GM12878 (cell line): Measurements from ENCODE around the gene LMOD1. TPM values are rescaled to one million over a fixed set of nuclear protein-coding genes. Genes with fewer than 3 reads are reported as not detected.

Experiments used
- ATAC-seq: fragments of 200-7000 bp; cut with Tn5 transposase; 3 replicates; pipeline ENCODE4 v1.9.1; 2020; ENCODE audit warnings: mild to moderate bottlenecking, moderate library complexity
- BruUV-seq: library from RNA; stranded (reverse); fragments of 400-500 nt; replicated peaks from 2 replicates; lab custom pipeline; 2021; lab: Mats Ljungman, UMichigan
- CTCF ChIA-PET: fragments of 300-600 bp; sonication (Branson Sonifier 250); formaldehyde crosslinking; extraction: SDS; loops from one replicate; lab custom pipeline; 2021; ENCODE audit warnings: inconsistent platforms; lab: Yijun Ruan, JAX
- POLR2A ChIA-PET: fragments of 350-600 bp; formaldehyde crosslinking; extraction: SDS; loops from one replicate; lab custom pipeline; 2021; ENCODE audit warnings: inconsistent platforms; lab: Charles Lee
- RAD21 ChIA-PET: fragments of 300-600 bp; sonication (Branson Sonifier 250); formaldehyde crosslinking; loops from one replicate; lab custom pipeline; 2023; ENCODE audit warnings: antibody characterized with exemption; ENCODE audit not compliant: unreplicated experiment; lab: Charles Lee
- SMC1A ChIA-PET: fragments of 300-600 bp; sonication (Branson Sonifier 250); formaldehyde crosslinking; loops from one replicate; lab custom pipeline; 2023; ENCODE audit not compliant: unreplicated experiment, uncharacterized antibody; lab: Charles Lee
- DNase-seq: peaks from one replicate; pipeline ENCODE4 v3.0.0-alpha.2; 2011; ENCODE audit warnings: low read depth, low spot score
- FAIRE-seq: peaks from 3 replicates; lab custom pipeline; 2011; peaks lifted over from hg19 to GRCh38; lab: Jason Lieb, UNC
- H2AFZ ChIP-seq: 2 replicates; pipeline ENCODE4 v1.6.0; 2011; ENCODE audit warnings: low read depth, low read length, control low read depth; ENCODE audit not compliant: control insufficient read depth
- H3K27ac ChIP-seq: 2 replicates; pipeline ENCODE4 v1.5.1; 2011; ENCODE audit warnings: control low read depth; ENCODE audit not compliant: control insufficient read depth, insufficient read depth
- H3K27me3 ChIP-seq, 2 experiments: replicated peaks in 1 of 2; 2 replicates each; pipeline versions ENCODE4 v1.6.0 to v1.6.1; 2011; ENCODE audit warnings: low read length in 1 of 2; ENCODE audit not compliant: control insufficient read depth in 2 of 2, insufficient read depth in 2 of 2
- H3K36me3 ChIP-seq, 2 experiments: 2 replicates each; pipeline ENCODE4 v1.5.1; 2011; ENCODE audit warnings: low read length in 1 of 2; ENCODE audit not compliant: control insufficient read depth in 2 of 2, insufficient read depth in 2 of 2
- H3K4me1 ChIP-seq: 2 replicates; pipeline ENCODE4 v1.6.1; 2011; ENCODE audit warnings: mild to moderate bottlenecking, low read length, moderate library complexity, mixed read lengths; ENCODE audit not compliant: control insufficient read depth, insufficient read depth
- H3K4me2 ChIP-seq: 2 replicates; pipeline ENCODE4 v1.6.0; 2011; ENCODE audit warnings: control low read depth; ENCODE audit not compliant: control insufficient read depth, insufficient read depth
- H3K4me3 ChIP-seq: fragments of 200-600 bp; sonication (generic); 2 replicates; pipeline ENCODE4 v1.5.1; 2016
- H3K79me2 ChIP-seq: 2 replicates; pipeline ENCODE4 v1.6.0; 2011; ENCODE audit warnings: low read length; ENCODE audit not compliant: control insufficient read depth, insufficient read depth
- H3K9ac ChIP-seq: 2 replicates; pipeline ENCODE4 v1.8.0; 2011; ENCODE audit warnings: low read length, control low read depth, mixed read lengths; ENCODE audit not compliant: control insufficient read depth, insufficient read depth
- H3K9me3 ChIP-seq: replicated peaks from 3 replicates; pipeline ENCODE4 v1.5.1; 2011; ENCODE audit warnings: mild to moderate bottlenecking, low read length; ENCODE audit not compliant: control insufficient read depth, insufficient read depth
- H4K20me1 ChIP-seq: 2 replicates; pipeline ENCODE4 v1.6.0; 2011; ENCODE audit not compliant: control insufficient read depth, insufficient read depth
- ESRRA ChIP-seq: IDR thresholded peaks from 2 replicates; pipeline ENCODE4 v1.6.1; 2012; ENCODE audit warnings: mild to moderate bottlenecking, low read length, improper control_type of control experiment
- GABPA ChIP-seq: IDR thresholded peaks from 2 replicates; pipeline ENCODE4 v1.6.1; 2014; ENCODE audit warnings: antibody characterized with exemption, low read depth, mild to moderate bottlenecking, inconsistent platforms
- JUNB ChIP-seq: IDR thresholded peaks from 2 replicates; pipeline ENCODE4 v1.6.1; 2016; ENCODE audit warnings: antibody characterized with exemption, mild to moderate bottlenecking
- KLF5 ChIP-seq: fragments of 450-650 bp; IDR thresholded peaks from 2 replicates; pipeline ENCODE4 v1.6.1; 2014; ENCODE audit warnings: mild to moderate bottlenecking; ENCODE audit not compliant: partially characterized antibody
- NBN ChIP-seq: fragments of 450-650 bp; IDR thresholded peaks from 2 replicates; pipeline ENCODE4 v1.6.1; 2016
- POLR2AphosphoS5 ChIP-seq: IDR thresholded peaks from 2 replicates; pipeline ENCODE4 v1.6.1; 2011; ENCODE audit warnings: mild to moderate bottlenecking, low read length, inconsistent platforms
- STAT1 ChIP-seq: fragments of 450-650 bp; conservative IDR thresholded peaks from 2 replicates; pipeline ENCODE4 v1.6.1; 2014; ENCODE audit warnings: antibody characterized with exemption, mild to moderate bottlenecking
- TCF3 ChIP-seq: IDR thresholded peaks from 2 replicates; pipeline ENCODE4 v1.6.1; 2012; ENCODE audit warnings: low read depth, mild to moderate bottlenecking, low read length, borderline replicate concordance; ENCODE audit not compliant: insufficient read depth
- WGBS: methylation state at CpG from one replicate; pipeline ENCODE4 v1.1.6; 2016; ENCODE audit warnings: low lambda C conversion rate; ENCODE audit not compliant: insufficient replicate concordance, insufficient coverage; ENCODE audit errors: missing lambda C conversion rate; 5-methylcytosine and 5-hydroxymethylcytosine counted together
- in situ Hi-C: fragments of 300-500 bp; cut with MboI; formaldehyde crosslinking; loops from 9 replicates; pipeline ENCODE4 v1.14.3; 2018; ENCODE audit warnings: mixed read lengths
- intact Hi-C: fragments of 100-400 bp; cut with micrococcal nuclease; formaldehyde crosslinking; loops from one replicate; pipeline ENCODE4 v1.14.2; 2022; ENCODE audit not compliant: unreplicated experiment
- polyA plus RNA-seq, 11 experiments: library from polyadenylated mRNA; depleted of rRNA in 4 of 11; unstranded in 6 of 11; stranded (reverse) in 5 of 11; fragments of >200 nt; fragmentation: Nextera tagmentation in 4 of 11; fragmentation: Illumina TruSeq in 1 of 11; extraction: Ambion mirVana in 4 of 11; extraction: Trizol in 1 of 11; gene quantifications; 1 replicate in 1 of 11; 2 replicates in 10 of 11; pipeline versions ENCODE4 v1.2.1 to v1.2.3, GENCODE V29; 2011 to 2016; ENCODE audit warnings: inconsistent platforms in 2 of 11, missing spikeins in 2 of 11, low read depth in 1 of 11
- total RNA-seq, 4 experiments: library from RNA; depleted of rRNA in 3 of 4; stranded (reverse); fragments of >200 nt in 3 of 4; fragmentation: Illumina TruSeq in 1 of 4; extraction: Trizol in 1 of 4; gene quantifications; 2 replicates each; pipeline versions ENCODE4 v1.2.1 to v1.2.3, GENCODE V29; 2013 to 2021
- TF ChIP-seq, protein P1 (sequence below): fragments of 450-650 bp; IDR thresholded peaks from 2 replicates; pipeline ENCODE4 v1.6.1; 2018; ENCODE audit warnings: mild to moderate bottlenecking, low read depth, moderate library complexity; ENCODE audit not compliant: partially characterized antibody
- TF ChIP-seq, protein P2 (sequence below): fragments of 450-650 bp; IDR thresholded peaks from 2 replicates; pipeline ENCODE4 v1.6.1; 2017; ENCODE audit warnings: mild to moderate bottlenecking

Gene LMOD1
- total and polyA plus RNA-seq, 10 of the 15 experiments (the other 5 are each of a cell fraction or from before 2014, with no cell fraction given) = 0.15 TPM; not detected in 9

DNA sequence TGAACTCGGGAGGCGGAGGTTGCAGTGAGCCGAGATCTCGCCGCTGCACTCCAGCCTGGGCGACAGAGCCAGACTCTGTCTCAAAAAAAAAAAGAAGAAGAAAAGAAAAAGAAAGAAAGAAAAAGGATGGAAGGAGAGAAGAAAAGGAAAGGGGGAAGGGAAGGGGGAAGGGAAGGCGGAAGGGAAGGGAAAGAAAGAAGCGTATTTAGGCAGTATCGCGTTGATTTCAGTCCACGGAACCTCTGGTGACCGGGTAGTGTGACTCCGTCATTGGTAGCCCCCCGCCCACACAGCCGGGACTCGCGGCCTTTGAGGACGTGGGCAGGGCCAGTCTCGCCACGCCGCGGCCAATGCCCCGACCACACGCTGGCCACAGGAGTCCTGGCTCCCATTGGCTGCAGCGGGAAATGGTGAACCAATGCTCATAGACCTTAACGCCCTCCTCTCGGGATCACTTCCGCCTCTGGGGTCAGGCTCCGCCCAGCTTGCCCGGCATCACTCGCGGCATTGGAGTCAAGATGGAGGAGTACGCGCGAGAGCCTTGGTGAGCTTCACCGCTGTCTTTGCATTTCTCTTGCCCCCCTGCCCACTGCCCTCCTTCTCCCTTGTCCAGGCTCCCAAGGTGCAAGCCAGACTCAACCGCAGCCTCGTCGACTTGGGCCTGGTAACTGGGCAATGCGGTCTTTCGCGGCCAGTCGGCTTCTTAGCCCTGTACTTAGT, 8.8 kb upstream of the LMOD1 start, which contains the start of gene TIMM17A (continued):
- TF ChIP-seq TCF3 = no peak
- TF ChIP-seq, protein P1, sequence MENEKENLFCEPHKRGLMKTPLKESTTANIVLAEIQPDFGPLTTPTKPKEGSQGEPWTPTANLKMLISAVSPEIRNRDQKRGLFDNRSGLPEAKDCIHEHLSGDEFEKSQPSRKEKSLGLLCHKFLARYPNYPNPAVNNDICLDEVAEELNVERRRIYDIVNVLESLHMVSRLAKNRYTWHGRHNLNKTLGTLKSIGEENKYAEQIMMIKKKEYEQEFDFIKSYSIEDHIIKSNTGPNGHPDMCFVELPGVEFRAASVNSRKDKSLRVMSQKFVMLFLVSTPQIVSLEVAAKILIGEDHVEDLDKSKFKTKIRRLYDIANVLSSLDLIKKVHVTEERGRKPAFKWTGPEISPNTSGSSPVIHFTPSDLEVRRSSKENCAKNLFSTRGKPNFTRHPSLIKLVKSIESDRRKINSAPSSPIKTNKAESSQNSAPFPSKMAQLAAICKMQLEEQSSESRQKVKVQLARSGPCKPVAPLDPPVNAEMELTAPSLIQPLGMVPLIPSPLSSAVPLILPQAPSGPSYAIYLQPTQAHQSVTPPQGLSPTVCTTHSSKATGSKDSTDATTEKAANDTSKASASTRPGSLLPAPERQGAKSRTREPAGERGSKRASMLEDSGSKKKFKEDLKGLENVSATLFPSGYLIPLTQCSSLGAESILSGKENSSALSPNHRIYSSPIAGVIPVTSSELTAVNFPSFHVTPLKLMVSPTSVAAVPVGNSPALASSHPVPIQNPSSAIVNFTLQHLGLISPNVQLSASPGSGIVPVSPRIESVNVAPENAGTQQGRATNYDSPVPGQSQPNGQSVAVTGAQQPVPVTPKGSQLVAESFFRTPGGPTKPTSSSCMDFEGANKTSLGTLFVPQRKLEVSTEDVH = no peak
- TF ChIP-seq GABPA = peak; percentile 85

DNA sequence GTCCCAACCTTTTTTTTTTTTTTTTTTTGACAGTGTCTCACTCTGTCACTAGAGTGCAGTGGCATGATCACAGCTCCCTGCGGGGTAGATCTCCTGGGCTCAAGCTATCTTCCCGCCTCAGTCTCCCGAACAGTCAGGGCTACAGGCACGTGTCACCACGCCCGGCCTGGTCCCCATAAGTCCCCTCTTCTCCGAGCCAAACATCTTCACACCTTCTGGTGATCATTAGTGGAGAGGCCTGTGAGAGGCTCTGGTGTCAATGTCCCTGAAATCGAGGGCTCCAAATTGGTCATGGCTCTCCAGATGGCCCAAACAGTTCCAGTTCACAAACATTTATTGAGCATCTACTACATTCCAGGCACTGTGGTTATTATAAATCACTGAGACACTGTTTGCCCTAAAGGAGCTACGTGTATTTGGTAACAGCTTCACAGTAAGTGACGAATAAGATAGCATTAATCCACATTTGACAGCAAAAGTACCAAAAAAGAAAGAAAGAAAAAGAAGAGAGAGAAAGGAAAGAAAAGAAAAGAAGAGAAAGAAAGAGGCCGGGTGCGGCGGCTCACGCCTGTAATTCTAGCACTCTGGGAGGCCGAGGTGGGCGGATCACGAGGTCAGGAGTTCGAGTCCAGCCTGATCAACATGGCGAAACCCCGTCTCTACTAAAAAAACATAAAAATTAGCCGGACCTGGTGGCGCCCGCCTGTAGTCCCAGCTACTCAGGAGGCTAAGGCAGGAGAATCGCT, 8.1 kb upstream of the LMOD1 start:
- in situ Hi-C loops (no loop called here), intact Hi-C loops (loop anchor here (2.0 kb wide), 1 partner anchor 28 kb away; the partner anchor contains the start of gene RNPEP)
- peak overlapping the region; percentile 91 for H3K4me3 ChIP-seq
- H3K79me2 ChIP-seq = peaks cover 26% of the 10 kb centered on the region
- H3K9me3 ChIP-seq = no peaks in the 10 kb centered on the region
- TF ChIP-seq ESRRA = no peak
- TF ChIP-seq KLF5 = no peak
- no peak for TF ChIP-seq POLR2AphosphoS5
- TF ChIP-seq, protein P2, sequence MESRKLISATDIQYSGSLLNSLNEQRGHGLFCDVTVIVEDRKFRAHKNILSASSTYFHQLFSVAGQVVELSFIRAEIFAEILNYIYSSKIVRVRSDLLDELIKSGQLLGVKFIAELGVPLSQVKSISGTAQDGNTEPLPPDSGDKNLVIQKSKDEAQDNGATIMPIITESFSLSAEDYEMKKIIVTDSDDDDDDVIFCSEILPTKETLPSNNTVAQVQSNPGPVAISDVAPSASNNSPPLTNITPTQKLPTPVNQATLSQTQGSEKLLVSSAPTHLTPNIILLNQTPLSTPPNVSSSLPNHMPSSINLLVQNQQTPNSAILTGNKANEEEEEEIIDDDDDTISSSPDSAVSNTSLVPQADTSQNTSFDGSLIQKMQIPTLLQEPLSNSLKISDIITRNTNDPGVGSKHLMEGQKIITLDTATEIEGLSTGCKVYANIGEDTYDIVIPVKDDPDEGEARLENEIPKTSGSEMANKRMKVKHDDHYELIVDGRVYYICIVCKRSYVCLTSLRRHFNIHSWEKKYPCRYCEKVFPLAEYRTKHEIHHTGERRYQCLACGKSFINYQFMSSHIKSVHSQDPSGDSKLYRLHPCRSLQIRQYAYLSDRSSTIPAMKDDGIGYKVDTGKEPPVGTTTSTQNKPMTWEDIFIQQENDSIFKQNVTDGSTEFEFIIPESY = peak; percentile 26; the same call in 1 of the 2 replicates
- TF ChIP-seq NBN = no peak
- TF ChIP-seq STAT1 = no peak
- TF ChIP-seq JUNB = no peak
- FAIRE-seq = no peak
- POLR2A ChIA-PET = interaction anchor here (0.6 to 2.1 kb wide), 10 partner anchors 10 to 988 kb away, joined by 3 to 12 read pairs (median 4); no protein-coding TSS in a partner anchor
- H3K4me2 ChIP-seq = peak overlapping the region; percentile 71
- no peak overlapping the region for H2AFZ ChIP-seq
- H3K4me1 ChIP-seq = no peaks in the 10 kb centered on the region; the same call in 1 of the 2 replicates
- peak; percentile 3 for ATAC-seq
- peak overlapping the region; percentile 100 for H3K9ac ChIP-seq
- no peak for DNase-seq
- CTCF ChIA-PET = interaction anchor here (0.6 to 1.5 kb wide), 8 partner anchors 27 to 181 kb away, joined by 3 to 5 read pairs (median 3); no protein-coding TSS in a partner anchor
- RAD21 ChIA-PET = interaction anchor here (1.1 kb wide), 1 partner anchor 1014 kb away, joined by 3 read pairs; no protein-coding TSS in a partner anchor
- no peaks in the 10 kb centered on the region for H4K20me1 ChIP-seq
- H3K27ac ChIP-seq = peak overlapping the region; percentile 91
- H3K27me3 ChIP-seq = no peaks in the 10 kb centered on the region
- SMC1A ChIA-PET = interaction anchor here (0.6 to 1.7 kb wide), 4 partner anchors 11 to 59 kb away, joined by 3 to 5 read pairs (median 4); no protein-coding TSS in a partner anchor
- BruUV-seq = TSS peak; percentile 94
- H3K36me3 ChIP-seq = peaks cover 0 to 12% of the 10 kb centered on the region in 2 experiments
- 49% methylated on average over 24 of the region's 24 CpGs for WGBS
